GM12892 (cell line): ENCODE measurements around the gene CIITA.

Experiments
- DNase-seq: peaks from one replicate; pipeline ENCODE4 v3.0.0; 2011; ENCODE audit not compliant: insufficient read length
- FAIRE-seq: peaks from 2 replicates; lab custom pipeline; 2011; peaks lifted over from hg19 to GRCh38; lab: Jason Lieb, UNC
- POLR2A ChIP-seq: IDR thresholded peaks from 2 replicates; pipeline ENCODE4 v1.6.1; 2011; ENCODE audit warnings: low read depth, low read length, control low read depth
- POLR2AphosphoS5 ChIP-seq: IDR thresholded peaks from 2 replicates; pipeline ENCODE4 v1.6.1; 2011; ENCODE audit warnings: low read depth, low read length, control low read depth
- TAF1 ChIP-seq: IDR thresholded peaks from 2 replicates; pipeline ENCODE4 v1.6.1; 2011; ENCODE audit warnings: low read depth, mild to moderate bottlenecking, control low read depth, low read length, borderline replicate concordance

CIITA gene

GRCh38 chr16:10856042-10856441 lies 21.0 kb upstream of the CIITA start:
- TF ChIP-seq POLR2A = no peak
- no peak for TF ChIP-seq TAF1
- TF ChIP-seq POLR2AphosphoS5 = no peak
- DNase-seq (no peak), FAIRE-seq (no peak)

GRCh38 chr16:10858203-10858602 lies 18.8 kb upstream of the CIITA start:
- TF ChIP-seq TAF1 (no peak), POLR2A (no peak), POLR2AphosphoS5 (no peak)
- FAIRE-seq (no peak), DNase-seq (no peak)

GRCh38 chr16:10859020-10859419 lies 18.0 kb upstream of the CIITA start:
- no peak for FAIRE-seq
- no peak for DNase-seq
- TF ChIP-seq POLR2AphosphoS5 = no peak
- no peak for TF ChIP-seq POLR2A
- no peak for TF ChIP-seq TAF1

GRCh38 chr16:10859658-10860057 lies 17.3 kb upstream of the CIITA start:
- TF ChIP-seq POLR2AphosphoS5 (no peak), TAF1 (no peak), POLR2A (no peak)
- FAIRE-seq (no peak), DNase-seq (no peak)

GRCh38 chr16:10862438-10862837 lies 14.6 kb upstream of the CIITA start:
- no peak for DNase-seq
- no peak for TF ChIP-seq TAF1
- TF ChIP-seq POLR2AphosphoS5 = no peak
- TF ChIP-seq POLR2A = no peak
- FAIRE-seq = no peak

- no peak for FAIRE-seq
- no peak for TF ChIP-seq TAF1
- TF ChIP-seq POLR2AphosphoS5 = no peak
- TF ChIP-seq POLR2A = no peak
- no peak for DNase-seq
These were observed 10.7 kb upstream of the CIITA start for GRCh38 chr16:10865991-10866966.

- peak; percentile 14 for FAIRE-seq
- TF ChIP-seq POLR2AphosphoS5 (no peak), TAF1 (no peak), POLR2A (no peak)
- no peak for DNase-seq
These were observed 9.8 kb upstream of the CIITA start for GRCh38 chr16:10867199-10867598.

GRCh38 chr16:10868104-10868595 lies 8.9 kb upstream of the CIITA start:
- FAIRE-seq (peak; percentile 33), DNase-seq (no peak)
- no peak for TF ChIP-seq TAF1
- TF ChIP-seq POLR2AphosphoS5 = no peak
- no peak for TF ChIP-seq POLR2A

- peak; percentile 76 for FAIRE-seq
- TF ChIP-seq POLR2A (no peak), TAF1 (0 out of 2 replicates have a peak, but pooled peaks have one; percentile 5)
- DNase-seq = no peak
These were observed 8.2 kb upstream of the CIITA start for GRCh38 chr16:10868596-10869469.

GRCh38 chr16:10870137-10870776 lies 6.7 kb upstream of the CIITA start:
- FAIRE-seq = peak; percentile 69
- no peak for DNase-seq
- TF ChIP-seq POLR2A (no peak; the same call in 1 of the 2 replicates), TAF1 (no peak), POLR2AphosphoS5 (no peak)

- no peak for TF ChIP-seq POLR2A
- TF ChIP-seq POLR2AphosphoS5 = no peak
- TF ChIP-seq TAF1 = no peak
- no peak for FAIRE-seq
- DNase-seq = no peak
These were observed 6.2 kb upstream of the CIITA start for GRCh38 chr16:10870808-10871156.
